Progenitor cell of endocrine pancreas (in vitro differentiated cells): Measurements from ENCODE around the gene VPREB1. TPM values are rescaled to one million over a fixed set of nuclear protein-coding genes. Genes with fewer than 3 reads are reported as not detected.
"Not testable (repeated sequence)": the region's sequence is repeated elsewhere in the genome, so short reads cannot be mapped to it uniquely, and the experiment has no call there.

Experiments used
- DNase-seq: peaks from one replicate; pipeline ENCODE4 v3.0.0; 2021; ENCODE audit warnings: low spot score; ENCODE audit not compliant: unreplicated experiment
- H3K27ac Mint-ChIP-seq: 2 replicates; pipeline ENCODE4 v1.8.0; 2021; ENCODE audit warnings: mild to moderate bottlenecking, moderate library complexity, mixed read lengths
- H3K27me3 Mint-ChIP-seq: 2 replicates; pipeline ENCODE4 v1.8.0; 2021; ENCODE audit warnings: mixed read lengths
- H3K36me3 Mint-ChIP-seq: 2 replicates; pipeline ENCODE4 v1.8.0; 2022; ENCODE audit warnings: mixed read lengths; ENCODE audit not compliant: insufficient read depth
- H3K4me1 Mint-ChIP-seq: 2 replicates; pipeline ENCODE4 v1.8.0; 2021; ENCODE audit warnings: low read depth, mixed read lengths
- H3K4me3 Mint-ChIP-seq: 2 replicates; pipeline ENCODE4 v1.8.0; 2021; ENCODE audit warnings: low read depth, mild to moderate bottlenecking, moderate library complexity, mixed read lengths
- H3K9me3 Mint-ChIP-seq: 2 replicates; pipeline ENCODE4 v1.8.0; 2021; ENCODE audit warnings: low read depth, mixed read lengths
- total RNA-seq: library from RNA; stranded (reverse); gene quantifications from 2 replicates; pipeline ENCODE4 v1.2.1, GENCODE V29; 2021

Gene VPREB1
- total RNA-seq, 1 donor from 2014 or later, result not detected

- not testable (repeated sequence) for DNase-seq, H3K27ac Mint-ChIP-seq, H3K36me3 Mint-ChIP-seq, H3K9me3 Mint-ChIP-seq, H3K4me3 Mint-ChIP-seq, H3K4me1 Mint-ChIP-seq
- H3K27me3 Mint-ChIP-seq, result peaks cover 30% of the 10 kb centered on the region
These were observed 15.6 kb downstream of the VPREB1 start for GRCh38 chr22:22260169-22260568.

- not testable (repeated sequence) for H3K4me3 Mint-ChIP-seq, H3K36me3 Mint-ChIP-seq, H3K9me3 Mint-ChIP-seq, DNase-seq, H3K27ac Mint-ChIP-seq, H3K4me1 Mint-ChIP-seq
- peaks cover 25% of the 10 kb centered on the region for H3K27me3 Mint-ChIP-seq
These were observed 16.0 kb downstream of the VPREB1 start for GRCh38 chr22:22260586-22260985.

- H3K27me3 Mint-ChIP-seq, DNase-seq, H3K36me3 Mint-ChIP-seq, H3K27ac Mint-ChIP-seq, H3K4me3 Mint-ChIP-seq, H3K9me3 Mint-ChIP-seq, H3K4me1 Mint-ChIP-seq: not testable (repeated sequence)
These were observed 17.9 kb downstream of the VPREB1 start for GRCh38 chr22:22262332-22263074.

GRCh38 chr22:22263823-22264222 lies 19.2 kb downstream of the VPREB1 start:
- not testable (repeated sequence) for DNase-seq, H3K4me3 Mint-ChIP-seq, H3K9me3 Mint-ChIP-seq, H3K27ac Mint-ChIP-seq, H3K36me3 Mint-ChIP-seq, H3K4me1 Mint-ChIP-seq, H3K27me3 Mint-ChIP-seq

GRCh38 chr22:22270036-22270676 lies 25.6 kb downstream of the VPREB1 start:
- not testable (repeated sequence) for DNase-seq, H3K4me3 Mint-ChIP-seq, H3K27ac Mint-ChIP-seq, H3K36me3 Mint-ChIP-seq, H3K4me1 Mint-ChIP-seq, H3K9me3 Mint-ChIP-seq, H3K27me3 Mint-ChIP-seq

- not testable (repeated sequence) for H3K36me3 Mint-ChIP-seq, H3K4me1 Mint-ChIP-seq, H3K9me3 Mint-ChIP-seq, DNase-seq, H3K27ac Mint-ChIP-seq, H3K4me3 Mint-ChIP-seq, H3K27me3 Mint-ChIP-seq
These were observed 32.8 kb downstream of the VPREB1 start for GRCh38 chr22:22277423-22277822.

GRCh38 chr22:22284962-22285756 lies 40.6 kb downstream of the VPREB1 start:
- H3K4me3 Mint-ChIP-seq, H3K9me3 Mint-ChIP-seq, H3K27me3 Mint-ChIP-seq, H3K36me3 Mint-ChIP-seq, DNase-seq, H3K4me1 Mint-ChIP-seq, H3K27ac Mint-ChIP-seq: not testable (repeated sequence)

GRCh38 chr22:22286390-22287105 lies 42.0 kb downstream of the VPREB1 start:
- H3K4me1 Mint-ChIP-seq, H3K27ac Mint-ChIP-seq, H3K4me3 Mint-ChIP-seq, H3K9me3 Mint-ChIP-seq, DNase-seq, H3K27me3 Mint-ChIP-seq, H3K36me3 Mint-ChIP-seq: not testable (repeated sequence)

GRCh38 chr22:22287106-22287626 lies 42.6 kb downstream of the VPREB1 start:
- H3K27ac Mint-ChIP-seq, H3K36me3 Mint-ChIP-seq, H3K4me1 Mint-ChIP-seq, H3K4me3 Mint-ChIP-seq, DNase-seq, H3K27me3 Mint-ChIP-seq, H3K9me3 Mint-ChIP-seq: not testable (repeated sequence)

- H3K27me3 Mint-ChIP-seq, H3K4me3 Mint-ChIP-seq, H3K36me3 Mint-ChIP-seq, H3K4me1 Mint-ChIP-seq, H3K27ac Mint-ChIP-seq, H3K9me3 Mint-ChIP-seq, DNase-seq: not testable (repeated sequence)
These were observed 45.1 kb downstream of the VPREB1 start for GRCh38 chr22:22289666-22290065.

GRCh38 chr22:22291129-22291806 lies 46.7 kb downstream of the VPREB1 start:
- not testable (repeated sequence) for DNase-seq, H3K36me3 Mint-ChIP-seq, H3K4me1 Mint-ChIP-seq, H3K27ac Mint-ChIP-seq, H3K4me3 Mint-ChIP-seq, H3K27me3 Mint-ChIP-seq, H3K9me3 Mint-ChIP-seq

- not testable (repeated sequence) for H3K27ac Mint-ChIP-seq, H3K27me3 Mint-ChIP-seq, H3K4me1 Mint-ChIP-seq, DNase-seq, H3K4me3 Mint-ChIP-seq, H3K36me3 Mint-ChIP-seq, H3K9me3 Mint-ChIP-seq
These were observed 48.1 kb downstream of the VPREB1 start for GRCh38 chr22:22292656-22293055.
